Motor neuron (in vitro differentiated cells): ENCODE measurements around the gene SMCO1. TPM values are rescaled to one million over a fixed set of nuclear protein-coding genes. Genes with fewer than 3 reads are reported as not detected.
"Not testable (repeated sequence)": the region's sequence is repeated elsewhere in the genome, so short reads cannot be mapped to it uniquely, and the experiment has no call there.

Experiments
- ATAC-seq, 8 experiments: fragments of 200-7000 bp; cut with Tn5 transposase; replicated peaks in 6 of 8; 2 replicates each; pipeline ENCODE4 v1.8.0; 2021; ENCODE audit warnings: mild to moderate bottlenecking in 8 of 8, moderate library complexity in 8 of 8
- H3K27ac ChIP-seq, 2 donors: fragments of 250-450 bp; sonication (Bioruptor Pico); 2 replicates each; pipeline ENCODE4 v1.9.0; 2021; ENCODE audit warnings: antibody characterized with exemption in 2 of 2, mild to moderate bottlenecking in 2 of 2, moderate library complexity in 1 of 2
- H3K4me1 ChIP-seq, 2 donors: fragments of 250-450 bp; sonication (Bioruptor Pico); replicated peaks in 1 of 2; 2 replicates each; pipeline ENCODE4 v1.6.1; 2021; ENCODE audit warnings: antibody characterized with exemption in 2 of 2, mild to moderate bottlenecking in 2 of 2, moderate library complexity in 1 of 2
- H3K4me3 ChIP-seq, 5 donors: fragments of 250-450 bp; sonication (Bioruptor Pico); 2 replicates each; pipeline ENCODE4 v1.9.0; 2021; ENCODE audit warnings: antibody characterized with exemption in 5 of 5, mild to moderate bottlenecking in 5 of 5, moderate library complexity in 4 of 5
- WGBS, 10 experiments: fragments of 450-650 bp; shearing (Covaris generic); methylation state at CpG; one replicate each; pipeline ENCODE4 v1.0.0; 2022; 5-methylcytosine and 5-hydroxymethylcytosine counted together
- in situ Hi-C, 9 experiments: fragments of 400-800 bp; cut with MboI; loops; one replicate each; pipeline ENCODE4 v1.15.0; 2021; ENCODE audit warnings: low sequenced_read_pairs in 9 of 9, low pct_unique_long_range_greater_than_20kb in 2 of 9; ENCODE audit not compliant: unreplicated experiment in 9 of 9
- total RNA-seq, 8 experiments: library from RNA; unstranded; fragments of 300-600 nt; gene quantifications; 2 replicates each; pipeline versions ENCODE4 v1.2.3 to v1.2.4, GENCODE V29; 2022

Gene SMCO1
- total RNA-seq, 8 experiments from 2014 or later = 0.09 to 0.31 (median 0.28) TPM; not detected in 5

- 66 to 100% (median 92%) methylated on average over 1 to 2 of the region's 2 CpGs; no CpG with 5 or more reads in 1 of the 10 experiments for WGBS, 10 experiments
- in situ Hi-C loops = no loop called here
- H3K4me3 ChIP-seq = no peak overlapping the region
- no peak overlapping the region for H3K27ac ChIP-seq
- ATAC-seq = no peak
- no peaks in the 10 kb centered on the region for H3K4me1 ChIP-seq
These were observed 29.4 kb upstream of the SMCO1 start for GRCh38 chr3:196544491-196544992.

- 28 to 100% (median 90%) methylated on average over 2 to 6 of the region's 6 CpGs for WGBS, 10 experiments
- Histone ChIP-seq H3K4me1 (no peaks in the 10 kb centered on the region), H3K4me3 (no peak overlapping the region), H3K27ac (no peak overlapping the region)
- no peak for ATAC-seq
- in situ Hi-C loops = no loop called here
These were observed 26.7 kb upstream of the SMCO1 start for GRCh38 chr3:196541684-196542445.

GRCh38 chr3:196537319-196537984, 22.3 kb upstream of the SMCO1 start:
- Histone ChIP-seq H3K4me3 (no peak overlapping the region), H3K27ac (no peak overlapping the region), H3K4me1 (no peaks in the 10 kb centered on the region)
- ATAC-seq = no peak
- WGBS, 10 experiments = 0 to 83% (median 53%) methylated on average over 1 to 11 of the region's 18 CpGs; no CpG with 5 or more reads in 1 of the 10 experiments
- in situ Hi-C loops = no loop called here

- 0 to 71% (median 19%) methylated on average over 1 to 6 of the region's 14 CpGs; no CpG with 5 or more reads in 2 of the 10 experiments for WGBS, 10 experiments
- peak in 2 of 8 experiments; percentile 26 to 38 for ATAC-seq
- peak overlapping the region in 1 of 2 donors; percentile 29 for H3K27ac ChIP-seq
- in situ Hi-C loops = no loop called here
- H3K4me1 ChIP-seq = no peaks in the 10 kb centered on the region
- H3K4me3 ChIP-seq = peak overlapping the region in 1 of 5 donors; percentile 8
These were observed 18.1 kb upstream of the SMCO1 start for GRCh38 chr3:196533260-196533681.

GRCh38 chr3:196531418-196531817, 16.3 kb upstream of the SMCO1 start:
- Histone ChIP-seq H3K4me3 (no peak overlapping the region), H3K27ac (no peak overlapping the region), H3K4me1 (no peaks in the 10 kb centered on the region)
- WGBS, 10 experiments = 67 to 100% (median 88%) methylated on average over 2 to 3 of the region's 4 CpGs; no CpG with 5 or more reads in 4 of the 10 experiments
- ATAC-seq = no peak
- in situ Hi-C loops = no loop called here

- 0 to 75% (median 45%) methylated on average over 4 to 8 of the region's 52 CpGs; no CpG with 5 or more reads in 5 of the 10 experiments for WGBS, 10 experiments
- peak overlapping the region in 2 of 5 donors; percentile 18 to 30 for H3K4me3 ChIP-seq
- in situ Hi-C loops = no loop called here
- peak; percentile 81 to 99 (median 96) for ATAC-seq
- no peak overlapping the region for H3K27ac ChIP-seq
- H3K4me1 ChIP-seq = no peaks in the 10 kb centered on the region
These were observed 13.6 kb upstream of the SMCO1 start for GRCh38 chr3:196528639-196529233.

- ATAC-seq = no peak
- 7 to 95% (median 71%) methylated on average over 1 to 4 of the region's 4 CpGs; no CpG with 5 or more reads in 2 of the 10 experiments for WGBS, 10 experiments
- Histone ChIP-seq H3K4me1 (no peaks in the 10 kb centered on the region), H3K4me3 (no peak overlapping the region), H3K27ac (no peak overlapping the region)
- in situ Hi-C loops = no loop called here
These were observed 10.0 kb upstream of the SMCO1 start for GRCh38 chr3:196525141-196525540.

GRCh38 chr3:196524527-196524926, 9.4 kb upstream of the SMCO1 start:
- no peaks in the 10 kb centered on the region for H3K4me1 ChIP-seq
- in situ Hi-C loops = loop anchor here in 1 of 9 experiments (25.0 kb wide), 2 partner anchors 262 to 487 kb away; no protein-coding TSS in a partner anchor
- 57 to 100% (median 74%) methylated on average over 1 to 3 of the region's 5 CpGs; no CpG with 5 or more reads in 6 of the 10 experiments for WGBS, 10 experiments
- no peak overlapping the region for H3K4me3 ChIP-seq
- no peak overlapping the region for H3K27ac ChIP-seq
- ATAC-seq = no peak

GRCh38 chr3:196523841-196524240, 8.7 kb upstream of the SMCO1 start:
- ATAC-seq = no peak
- no peak overlapping the region for H3K27ac ChIP-seq
- in situ Hi-C loops = loop anchor here in 1 of 9 experiments (25.0 kb wide), 2 partner anchors 262 to 487 kb away; no protein-coding TSS in a partner anchor
- H3K4me1 ChIP-seq = no peaks in the 10 kb centered on the region
- 65 to 100% (median 89%) methylated on average over 1 to 3 of the region's 4 CpGs; no CpG with 5 or more reads in 2 of the 10 experiments for WGBS, 10 experiments
- no peak overlapping the region for H3K4me3 ChIP-seq

- not testable (repeated sequence) for H3K27ac ChIP-seq, H3K4me3 ChIP-seq, ATAC-seq, H3K4me1 ChIP-seq
- in situ Hi-C loops = loop anchor here in 1 of 9 experiments (25.0 kb wide), 2 partner anchors 259 to 484 kb away; no protein-coding TSS in a partner anchor
- WGBS, 10 experiments = 54 to 100% (median 83%) methylated on average over 2 to 10 of the region's 12 CpGs
These were observed 6.1 kb upstream of the SMCO1 start for GRCh38 chr3:196521291-196521690.

GRCh38 chr3:196519718-196520082, 4.6 kb upstream of the SMCO1 start:
- H3K27ac ChIP-seq = no peak overlapping the region
- no peak overlapping the region for H3K4me3 ChIP-seq
- in situ Hi-C loops = loop anchor here in 1 of 9 experiments (25.0 kb wide), 2 partner anchors 257 to 482 kb away; no protein-coding TSS in a partner anchor
- WGBS, 10 experiments = 0 to 60% (median 42%) methylated on average over 1 to 4 of the region's 5 CpGs; no CpG with 5 or more reads in 2 of the 10 experiments
- no peaks in the 10 kb centered on the region for H3K4me1 ChIP-seq
- no peak for ATAC-seq

GRCh38 chr3:196518966-196519717, 4.0 kb upstream of the SMCO1 start:
- in situ Hi-C loops = loop anchor here in 1 of 9 experiments (25.0 kb wide), 2 partner anchors 257 to 482 kb away; no protein-coding TSS in a partner anchor
- Histone ChIP-seq H3K27ac (no peak overlapping the region), H3K4me3 (no peak overlapping the region), H3K4me1 (no peaks in the 10 kb centered on the region)
- WGBS, 10 experiments = 0 to 80% (median 35%) methylated on average over 1 to 12 of the region's 12 CpGs; no CpG with 5 or more reads in 1 of the 10 experiments
- peak in 5 of 8 experiments; percentile 33 to 91 (median 71) for ATAC-seq
